Left cardiac atrium (tissue), 4 donors: Measurements from ENCODE around the gene DNAJA3. TPM values are rescaled to one million over a fixed set of nuclear protein-coding genes. Genes with fewer than 3 reads are reported as not detected.

Source experiments
- ATAC-seq, 2 donors: fragments of 200-7000 bp; cut with Tn5 transposase; one replicate each; pipeline ENCODE4 v1.9.1; 2020; ENCODE audit warnings: mild to moderate bottlenecking in 2 of 2, moderate library complexity in 2 of 2
- DNase-seq: peaks from one replicate; pipeline ENCODE4 v3.0.0-alpha.2; 2020
- intact Hi-C, 2 donors: fragments of 100-400 bp; cut with DNase I; formaldehyde crosslinking; loops; one replicate each; pipeline versions ENCODE4 v1.14.1 to v1.15.1; 2022 to 2023
- long read RNA-seq: library from polyadenylated mRNA; unstranded; transcript quantifications from one replicate; pipeline ENCODE4 v2.0.0, GENCODE V29; 2021
- total RNA-seq, 2 donors: library from RNA; stranded (reverse); fragmentation: NEBNext Ultra II Directional; extraction: Animal tissue kit (Norgen Biotek cat#: 25700); gene quantifications; one replicate each; pipeline ENCODE4 v1.2.1, GENCODE V29; 2021
- donor health status: DM: no; HTN: yes; CAD: no.
- donor health status: DM: no; HTN: yes; CAD: no; lungs with severe emphysema.
- donor health status: DM: yes; HTN: yes; CAD: no.
- donor health status: Dilated cardiomyopathy.

The DNAJA3 gene
- 10 to 100 TPM; 44.6 to 48.3 TPM for total RNA-seq
- long read RNA-seq, transcript DNAJA3-202 (11 exons, 2,591 nt) = major isoform, 136 of 193 reads
- long read RNA-seq, transcript DNAJA3-201 (12 exons, 2,763 nt) = minor isoform, 45 of 193 reads
- long read RNA-seq, partial matches to known transcripts = 6 of 193 reads
- long read RNA-seq, other reads (novel, unspliced or antisense) = 6 of 193 reads

DNA sequence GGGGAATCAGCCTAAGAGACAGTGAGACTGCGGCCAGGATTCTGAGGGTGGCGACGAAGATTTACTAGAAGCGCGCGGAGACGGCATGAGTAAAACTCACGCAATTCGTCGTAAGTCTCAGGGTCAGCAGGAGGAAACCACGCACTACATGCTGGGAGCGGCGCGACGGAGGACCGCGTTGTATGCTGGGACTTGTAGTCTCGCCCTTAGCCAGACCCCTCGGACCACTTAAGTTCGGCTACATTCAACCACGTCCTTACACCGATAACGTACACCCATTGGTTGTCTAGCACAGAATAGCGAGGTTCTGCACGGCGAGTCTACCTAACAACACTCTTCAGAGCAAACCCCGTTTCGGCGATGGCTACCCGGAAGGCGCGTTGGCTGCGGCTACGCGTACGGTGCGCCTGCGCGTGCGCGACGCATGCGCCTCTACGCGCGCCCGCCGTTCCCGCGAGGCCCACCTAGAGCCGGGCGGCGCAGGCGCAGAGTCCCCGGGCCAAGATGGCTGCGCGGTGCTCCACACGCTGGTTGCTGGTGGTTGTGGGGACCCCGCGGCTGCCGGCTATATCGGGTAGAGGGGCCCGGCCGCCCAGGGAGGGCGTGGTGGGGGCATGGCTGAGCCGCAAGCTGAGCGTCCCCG, at the start of gene DNAJA3:
Gene DNAJA3 (plus strand): TSS at position 491 of the 643 bp plus-strand sequence. CDS start 14 bp downstream, at position 505.
- DNase-seq (peak; percentile 94), ATAC-seq (peak; percentile 98 to 99)
- intact Hi-C loops = no loop called here

DNA sequence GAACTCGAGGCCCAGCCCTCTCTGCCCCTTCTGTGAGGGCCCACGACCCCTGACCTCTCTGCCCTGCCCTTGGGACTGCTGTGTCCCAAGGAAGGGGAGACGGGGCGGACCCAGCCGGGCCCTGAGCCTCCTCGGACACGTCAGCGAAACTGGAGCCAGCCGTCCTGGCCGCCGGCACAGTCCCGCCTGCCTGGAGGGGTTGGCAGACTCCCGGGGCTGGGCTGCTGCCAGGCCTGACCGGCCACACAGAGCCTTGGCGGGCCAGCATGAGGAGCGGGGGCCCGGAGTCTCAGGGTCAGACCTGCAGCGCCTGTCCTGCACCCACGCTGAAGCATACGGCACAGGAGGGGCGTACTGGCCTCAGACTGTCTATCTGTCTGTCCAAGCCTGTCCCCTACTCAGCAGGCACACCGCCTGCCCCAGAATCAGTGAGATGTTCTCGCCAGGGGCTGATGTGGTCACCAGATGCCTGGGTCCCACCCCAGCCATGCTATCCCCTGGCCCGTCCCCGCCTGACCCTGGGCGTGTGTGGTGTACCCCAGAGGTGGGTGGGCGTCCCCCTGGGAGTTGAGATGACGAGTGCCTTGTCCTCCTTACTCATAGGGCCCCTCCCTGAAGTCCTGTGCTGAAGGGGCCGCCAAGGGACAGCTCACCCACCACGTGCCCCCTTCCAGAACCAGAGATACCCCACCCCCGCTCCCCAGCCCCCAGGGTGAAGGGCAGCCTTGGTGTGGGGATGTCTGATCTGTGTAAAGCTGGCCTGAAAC, 49.4 kb upstream of the DNAJA3 start:
- ATAC-seq (peak; percentile 60 to 66), DNase-seq (peak; percentile 93)
- intact Hi-C loops = no loop called here

DNA sequence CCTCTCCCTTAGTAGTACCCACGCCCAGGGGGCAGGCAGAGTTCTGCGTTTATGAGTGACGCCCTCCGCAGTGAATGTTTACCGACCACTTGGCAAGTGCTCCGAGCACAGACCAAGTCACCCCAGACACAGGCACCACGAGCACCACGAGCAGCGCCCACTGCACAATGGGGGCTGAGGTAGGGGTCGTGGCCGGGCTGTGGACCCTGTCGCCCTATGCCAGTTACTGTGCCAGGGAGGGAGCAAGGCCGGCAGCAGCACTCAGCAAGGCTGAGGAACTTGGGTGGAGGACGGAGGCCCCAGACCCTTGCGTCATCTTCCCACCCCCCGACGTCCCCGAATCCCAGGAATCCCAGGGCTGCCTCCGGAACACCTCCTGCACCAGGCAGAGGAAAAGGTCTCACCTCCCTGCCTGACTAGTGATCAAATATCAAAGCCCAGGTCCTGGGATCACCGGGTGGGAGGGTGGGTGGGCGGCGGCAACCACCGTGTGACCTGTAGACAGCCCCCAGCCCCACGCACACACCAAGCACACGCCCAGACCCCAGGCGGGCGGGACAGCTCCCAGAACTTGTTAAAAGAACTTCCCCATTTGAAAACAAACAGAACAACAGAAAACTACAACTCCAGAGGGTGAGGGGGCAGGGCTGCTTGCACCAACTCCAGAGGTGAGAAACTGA, 48.6 kb upstream of the DNAJA3 start:
- DNase-seq = no peak
- no peak for ATAC-seq
- intact Hi-C loops = no loop called here

DNA sequence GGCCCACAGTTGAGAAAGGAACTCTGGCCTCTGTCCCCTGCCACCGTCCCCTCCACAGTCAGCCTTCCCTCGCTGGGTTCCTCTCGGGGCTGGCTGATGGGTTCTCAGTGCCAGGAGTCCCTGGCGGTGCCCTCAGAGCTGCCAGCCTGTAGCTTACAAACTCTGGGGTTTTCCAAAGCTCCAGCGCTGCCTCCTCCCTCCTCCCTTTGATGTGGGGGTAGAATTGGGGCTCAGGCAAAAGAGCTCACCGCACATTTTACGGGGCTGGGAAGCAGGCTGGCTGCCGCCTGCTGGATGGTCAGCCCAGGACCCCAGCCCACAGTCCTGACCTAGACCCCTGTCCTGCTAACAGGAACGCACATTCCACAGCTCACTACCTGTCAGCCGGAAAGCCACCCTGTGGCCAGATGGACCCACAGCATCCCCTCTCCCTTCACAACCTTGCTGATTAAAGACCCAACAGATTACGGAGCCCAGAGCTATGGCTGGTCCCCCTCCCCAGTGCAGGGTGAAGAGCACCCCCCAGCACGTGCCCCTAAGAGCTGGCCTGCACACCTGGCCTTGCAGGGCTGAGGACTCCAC, 48.0 kb upstream of the DNAJA3 start:
- ATAC-seq (no peak), DNase-seq (peak; percentile 19)
- intact Hi-C loops = no loop called here

DNA sequence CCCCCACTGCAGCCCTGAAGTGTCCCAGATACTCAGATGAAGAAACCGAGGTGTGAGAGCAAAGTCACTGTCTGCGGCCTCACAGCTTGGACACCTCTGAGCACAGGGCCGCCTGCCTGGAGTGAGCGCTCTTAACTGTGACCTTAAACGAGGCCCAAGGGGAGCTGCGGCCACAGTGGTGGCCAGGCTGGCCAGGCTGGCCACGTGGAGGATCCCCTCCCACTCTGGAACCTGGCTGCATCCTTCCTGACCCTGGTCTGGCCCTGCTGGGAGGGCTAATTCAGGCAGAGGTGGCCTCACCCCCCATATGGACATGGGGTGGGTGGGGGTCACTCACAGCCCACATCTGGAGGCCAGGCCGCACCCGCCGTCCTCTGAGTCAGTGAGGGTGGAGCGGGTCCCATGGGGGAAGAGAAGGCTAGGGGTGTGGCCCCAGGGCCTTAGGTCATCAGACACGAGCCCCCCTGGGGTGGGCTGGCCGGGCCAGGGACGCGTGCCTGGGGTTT, 47.5 kb upstream of the DNAJA3 start:
- ATAC-seq (peak in 1 of 2 donors; percentile 1), DNase-seq (peak; percentile 71)
- intact Hi-C loops = no loop called here

DNA sequence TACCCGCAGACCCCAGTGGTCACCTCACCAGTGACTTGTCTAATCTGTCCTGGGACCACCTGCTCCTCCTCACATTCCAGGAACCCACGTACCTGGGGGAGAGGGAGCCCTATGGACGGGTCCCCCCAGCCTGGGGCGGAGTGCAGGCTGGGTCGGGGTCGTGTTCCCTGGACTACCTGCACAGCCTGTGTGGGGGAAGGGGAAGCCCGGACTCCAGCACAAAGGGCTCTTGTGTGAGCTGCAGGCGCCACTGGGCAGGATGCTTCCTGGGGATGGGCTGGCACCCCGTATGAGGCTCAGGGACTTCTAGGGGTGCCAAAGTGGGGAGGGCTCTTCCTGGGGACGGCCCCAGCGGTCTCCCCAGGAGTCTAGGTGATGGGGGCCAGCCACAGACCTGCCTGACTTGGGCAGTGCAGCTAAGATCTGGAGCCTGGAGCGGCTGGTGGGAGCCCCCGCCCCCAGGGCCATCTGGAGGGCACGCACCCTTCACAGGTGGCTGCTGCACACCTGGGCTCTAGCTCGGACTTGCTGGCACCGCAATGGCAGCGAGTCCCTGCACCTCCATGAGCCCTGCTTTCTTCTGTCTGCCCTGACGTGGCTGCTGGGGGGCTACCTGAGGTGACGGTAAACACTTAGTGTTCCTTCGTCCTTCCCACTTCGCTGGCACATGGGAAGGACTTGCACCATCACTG, 46.5 kb upstream of the DNAJA3 start:
- ATAC-seq (no peak), DNase-seq (no peak)
- intact Hi-C loops = no loop called here

DNA sequence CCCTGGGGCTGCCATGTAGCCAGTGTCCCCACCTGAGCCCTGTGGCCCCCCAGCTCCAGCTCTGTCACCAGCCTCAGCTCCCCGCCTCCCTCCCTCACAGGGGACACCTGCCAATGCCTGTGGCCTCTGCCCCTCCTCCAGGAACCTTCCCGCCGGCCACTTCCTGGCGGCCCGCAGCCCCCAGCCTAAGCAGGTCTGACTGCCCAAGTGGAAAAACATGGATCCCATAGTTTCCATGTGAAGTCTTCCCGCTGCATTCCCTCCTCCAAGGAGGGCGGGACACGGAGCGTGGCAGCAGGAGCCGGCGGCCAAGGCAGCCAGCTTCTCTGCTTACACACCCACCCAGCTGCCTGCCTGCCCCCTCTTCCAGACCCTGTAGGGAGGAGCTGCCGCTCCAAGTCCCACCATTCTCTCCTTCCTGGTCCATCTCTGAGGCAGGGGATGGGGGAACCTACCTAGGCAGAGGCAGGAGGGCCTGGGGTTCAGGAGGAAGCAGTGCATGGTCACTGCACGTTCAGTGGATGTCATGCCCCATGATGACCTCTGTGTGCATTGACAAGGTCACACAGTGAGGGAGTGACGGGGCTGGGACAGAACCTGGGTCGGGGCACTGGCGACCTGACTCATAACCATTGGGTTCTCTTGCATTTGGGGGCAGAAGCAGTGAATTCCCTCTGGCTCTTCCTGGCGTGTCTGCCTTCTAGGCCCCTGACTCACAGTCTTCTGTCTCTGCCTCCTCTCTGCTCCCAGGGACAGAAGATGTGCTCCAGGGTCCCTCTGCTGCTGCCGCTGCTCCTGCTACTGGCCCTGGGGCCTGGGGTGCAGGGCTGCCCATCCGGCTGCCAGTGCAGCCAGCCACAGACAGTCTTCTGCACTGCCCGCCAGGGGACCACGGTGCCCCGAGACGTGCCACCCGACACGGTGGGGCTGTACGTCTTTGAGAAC, 45.3 kb upstream of the DNAJA3 start:
- DNase-seq = peak; percentile 24
- ATAC-seq = no peak
- intact Hi-C loops = no loop called here

DNA sequence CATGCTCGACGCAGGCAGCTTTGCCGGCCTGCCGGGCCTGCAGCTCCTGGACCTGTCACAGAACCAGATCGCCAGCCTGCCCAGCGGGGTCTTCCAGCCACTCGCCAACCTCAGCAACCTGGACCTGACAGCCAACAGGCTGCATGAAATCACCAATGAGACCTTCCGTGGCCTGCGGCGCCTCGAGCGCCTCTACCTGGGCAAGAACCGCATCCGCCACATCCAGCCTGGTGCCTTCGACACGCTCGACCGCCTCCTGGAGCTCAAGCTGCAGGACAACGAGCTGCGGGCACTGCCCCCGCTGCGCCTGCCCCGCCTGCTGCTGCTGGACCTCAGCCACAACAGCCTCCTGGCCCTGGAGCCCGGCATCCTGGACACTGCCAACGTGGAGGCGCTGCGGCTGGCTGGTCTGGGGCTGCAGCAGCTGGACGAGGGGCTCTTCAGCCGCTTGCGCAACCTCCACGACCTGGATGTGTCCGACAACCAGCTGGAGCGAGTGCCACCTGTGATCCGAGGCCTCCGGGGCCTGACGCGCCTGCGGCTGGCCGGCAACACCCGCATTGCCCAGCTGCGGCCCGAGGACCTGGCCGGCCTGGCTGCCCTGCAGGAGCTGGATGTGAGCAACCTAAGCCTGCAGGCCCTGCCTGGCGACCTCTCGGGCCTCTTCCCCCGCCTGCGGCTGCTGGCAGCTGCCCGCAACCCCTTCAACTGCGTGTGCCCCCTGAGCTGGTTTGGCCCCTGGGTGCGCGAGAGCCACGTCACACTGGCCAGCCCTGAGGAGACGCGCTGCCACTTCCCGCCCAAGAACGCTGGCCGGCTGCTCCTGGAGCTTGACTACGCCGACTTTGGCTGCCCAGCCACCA, 44.4 kb upstream of the DNAJA3 start:
- no peak for ATAC-seq

DNA sequence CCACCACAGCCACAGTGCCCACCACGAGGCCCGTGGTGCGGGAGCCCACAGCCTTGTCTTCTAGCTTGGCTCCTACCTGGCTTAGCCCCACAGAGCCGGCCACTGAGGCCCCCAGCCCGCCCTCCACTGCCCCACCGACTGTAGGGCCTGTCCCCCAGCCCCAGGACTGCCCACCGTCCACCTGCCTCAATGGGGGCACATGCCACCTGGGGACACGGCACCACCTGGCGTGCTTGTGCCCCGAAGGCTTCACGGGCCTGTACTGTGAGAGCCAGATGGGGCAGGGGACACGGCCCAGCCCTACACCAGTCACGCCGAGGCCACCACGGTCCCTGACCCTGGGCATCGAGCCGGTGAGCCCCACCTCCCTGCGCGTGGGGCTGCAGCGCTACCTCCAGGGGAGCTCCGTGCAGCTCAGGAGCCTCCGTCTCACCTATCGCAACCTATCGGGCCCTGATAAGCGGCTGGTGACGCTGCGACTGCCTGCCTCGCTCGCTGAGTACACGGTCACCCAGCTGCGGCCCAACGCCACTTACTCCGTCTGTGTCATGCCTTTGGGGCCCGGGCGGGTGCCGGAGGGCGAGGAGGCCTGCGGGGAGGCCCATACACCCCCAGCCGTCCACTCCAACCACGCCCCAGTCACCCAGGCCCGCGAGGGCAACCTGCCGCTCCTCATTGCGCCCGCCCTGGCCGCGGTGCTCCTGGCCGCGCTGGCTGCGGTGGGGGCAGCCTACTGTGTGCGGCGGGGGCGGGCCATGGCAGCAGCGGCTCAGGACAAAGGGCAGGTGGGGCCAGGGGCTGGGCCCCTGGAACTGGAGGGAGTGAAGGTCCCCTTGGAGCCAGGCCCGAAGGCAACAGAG, 43.5 kb upstream of the DNAJA3 start:
- intact Hi-C loops = no loop called here
- ATAC-seq (no peak), DNase-seq (no peak)

More for the DNA sequence above, 44.4 kb upstream of the DNAJA3 start:
- no peak for DNase-seq
- intact Hi-C loops = no loop called here

DNA sequence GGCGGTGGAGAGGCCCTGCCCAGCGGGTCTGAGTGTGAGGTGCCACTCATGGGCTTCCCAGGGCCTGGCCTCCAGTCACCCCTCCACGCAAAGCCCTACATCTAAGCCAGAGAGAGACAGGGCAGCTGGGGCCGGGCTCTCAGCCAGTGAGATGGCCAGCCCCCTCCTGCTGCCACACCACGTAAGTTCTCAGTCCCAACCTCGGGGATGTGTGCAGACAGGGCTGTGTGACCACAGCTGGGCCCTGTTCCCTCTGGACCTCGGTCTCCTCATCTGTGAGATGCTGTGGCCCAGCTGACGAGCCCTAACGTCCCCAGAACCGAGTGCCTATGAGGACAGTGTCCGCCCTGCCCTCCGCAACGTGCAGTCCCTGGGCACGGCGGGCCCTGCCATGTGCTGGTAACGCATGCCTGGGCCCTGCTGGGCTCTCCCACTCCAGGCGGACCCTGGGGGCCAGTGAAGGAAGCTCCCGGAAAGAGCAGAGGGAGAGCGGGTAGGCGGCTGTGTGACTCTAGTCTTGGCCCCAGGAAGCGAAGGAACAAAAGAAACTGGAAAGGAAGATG, 42.8 kb upstream of the DNAJA3 start:
- DNase-seq (peak; percentile 21), ATAC-seq (no peak)
- intact Hi-C loops = no loop called here

DNA sequence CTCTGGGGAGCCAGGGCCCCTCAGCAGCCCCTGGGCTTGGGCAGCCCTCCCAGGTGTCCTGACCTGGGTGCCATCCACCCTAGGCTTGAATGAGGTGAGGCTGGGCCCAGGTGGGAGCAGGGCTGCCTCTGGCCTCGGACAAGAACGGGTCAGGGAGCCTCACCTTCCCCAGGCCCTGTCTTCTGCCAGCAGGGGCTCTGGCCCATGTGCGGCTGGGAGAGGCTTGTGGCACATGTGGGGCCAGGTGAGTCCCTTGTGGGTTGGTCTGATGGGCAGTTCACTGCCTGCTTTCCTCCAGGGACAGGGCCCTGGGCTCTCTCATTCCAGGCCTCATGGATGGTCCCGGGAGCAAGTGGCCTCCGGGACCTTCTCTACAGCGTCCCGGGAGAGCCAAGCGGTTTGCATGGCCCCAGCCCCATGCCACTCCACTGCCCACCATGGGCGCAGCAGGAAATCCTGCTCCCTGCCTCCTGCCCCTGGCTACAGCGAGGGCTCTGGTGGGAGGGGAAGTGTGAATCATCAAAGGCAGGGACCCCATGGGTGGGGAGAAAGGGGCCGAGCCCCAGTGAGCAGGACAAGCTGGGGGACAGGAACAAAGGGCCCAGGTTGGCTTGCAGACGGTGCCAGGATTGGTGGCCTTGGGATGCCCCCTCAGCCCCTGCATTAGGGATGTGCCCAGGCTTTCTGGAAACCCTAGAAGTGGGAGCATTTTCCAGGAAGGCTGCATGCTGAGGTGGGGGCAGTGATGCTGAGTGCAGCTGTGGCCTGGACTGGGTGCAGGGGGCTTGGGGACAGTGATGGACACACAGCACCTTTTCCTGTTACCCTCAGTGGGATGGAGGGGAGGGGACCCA, 41.9 kb upstream of the DNAJA3 start:
- ATAC-seq (no peak), DNase-seq (peak; percentile 23)
- intact Hi-C loops = no loop called here

DNA sequence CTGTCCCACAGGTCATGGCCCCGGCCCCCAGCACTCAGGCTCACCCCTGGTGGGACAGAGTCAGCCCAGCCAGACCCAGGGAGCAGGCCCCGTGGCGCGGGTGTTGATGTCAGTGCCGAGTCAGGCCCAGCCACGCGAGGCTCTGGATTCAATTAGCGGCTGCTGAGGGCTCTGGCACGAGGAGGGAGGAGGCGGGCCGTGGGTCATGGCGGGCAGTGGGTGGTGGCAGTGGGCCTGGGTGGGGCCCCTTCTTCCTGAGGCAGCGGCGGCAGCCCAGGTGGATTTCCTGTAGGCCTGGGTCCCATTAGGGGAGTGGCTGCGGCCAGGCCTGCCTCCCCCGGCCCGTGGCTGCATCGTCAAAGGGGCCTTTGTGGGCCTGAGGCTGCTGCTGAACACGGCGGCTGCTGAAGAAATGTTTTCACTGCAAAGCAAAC, 41.1 kb upstream of the DNAJA3 start:
- DNase-seq (peak; percentile 52), ATAC-seq (peak in 1 of 2 donors; percentile 5)
- intact Hi-C loops = no loop called here

DNA sequence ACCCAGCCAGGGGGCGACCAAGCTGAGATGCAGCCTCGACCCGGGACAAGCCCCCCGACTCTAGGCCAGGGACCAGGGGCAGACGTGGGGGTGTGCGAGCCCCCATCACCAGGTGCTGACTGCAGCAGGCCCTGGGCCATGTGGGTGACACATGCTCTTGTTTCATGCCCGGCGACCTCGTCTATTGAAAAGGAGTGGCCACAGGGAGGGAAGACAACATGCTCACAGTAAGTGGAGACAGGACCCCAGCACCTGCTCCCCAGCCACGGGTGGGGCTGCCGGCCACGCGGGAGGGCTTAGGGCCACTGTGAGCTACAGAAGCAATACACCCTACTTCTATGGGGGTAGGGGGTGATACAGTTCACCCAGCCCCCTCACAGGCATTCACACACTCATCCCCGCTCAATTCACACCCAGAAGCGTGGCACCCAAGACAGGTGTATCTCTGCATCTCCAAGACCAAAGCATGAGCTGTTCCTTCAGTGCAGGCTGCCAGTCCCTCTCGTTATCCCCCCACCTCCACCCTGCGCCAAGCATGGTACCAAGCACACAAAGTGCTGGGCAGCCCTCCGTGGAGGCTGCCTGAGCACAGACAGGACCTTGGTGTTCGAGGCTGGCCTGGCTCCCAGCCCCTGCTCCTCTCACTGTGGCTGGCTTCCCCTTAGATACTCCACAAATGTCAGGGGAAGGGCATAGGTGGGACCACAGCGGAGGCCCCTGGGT, 40.4 kb upstream of the DNAJA3 start:
- intact Hi-C loops = no loop called here
- ATAC-seq = no peak
- DNase-seq = peak; percentile 19
